Muscle of back (tissue), 11 donors: ENCODE data around the gene KRTAP4-3. TPM values are rescaled to one million over a fixed set of nuclear protein-coding genes. Genes with fewer than 3 reads are reported as not detected.
"Not testable (repeated sequence)": the region's sequence is repeated elsewhere in the genome, so short reads cannot be mapped to it uniquely, and the experiment has no call there.

Experiments used
- DNase-seq, 3 donors: peaks; one replicate each; pipeline versions ENCODE4 v3.0.0 to v3.0.0-alpha.2; 2013
- polyA plus RNA-seq, 10 donors: library from polyadenylated mRNA; unstranded; fragments of 120-200 nt; gene quantifications; one replicate each; pipeline ENCODE4 v1.2.1, GENCODE V29; 2013; ENCODE audit not compliant: insufficient read length in 10 of 10

Gene KRTAP4-3
- polyA plus RNA-seq, 10 donors = not detected

GRCh38 chr17:41119696-41120690 is 48.0 kb downstream of the KRTAP4-3 start:
- not testable (repeated sequence) for DNase-seq

DNA sequence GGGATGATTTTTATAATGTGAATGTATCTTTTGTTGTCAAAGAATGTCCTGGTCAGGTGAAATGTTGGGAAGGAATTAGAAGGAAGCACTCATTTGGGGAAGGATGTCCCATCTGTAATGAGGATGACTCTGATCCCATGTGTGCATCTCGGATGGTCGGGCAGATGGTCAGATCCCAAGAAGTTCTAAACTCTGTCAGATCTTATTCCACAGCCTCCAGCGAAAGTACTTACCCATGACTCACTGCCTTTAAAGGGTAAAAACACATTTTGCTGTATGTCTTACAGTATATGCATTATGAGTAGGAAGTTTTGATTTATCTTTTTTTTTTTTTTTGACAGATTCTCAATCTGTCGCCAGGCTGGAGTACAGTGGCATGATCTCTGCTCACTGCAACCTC is 49.3 kb downstream of the KRTAP4-3 start:
- DNase-seq = no peak

DNA sequence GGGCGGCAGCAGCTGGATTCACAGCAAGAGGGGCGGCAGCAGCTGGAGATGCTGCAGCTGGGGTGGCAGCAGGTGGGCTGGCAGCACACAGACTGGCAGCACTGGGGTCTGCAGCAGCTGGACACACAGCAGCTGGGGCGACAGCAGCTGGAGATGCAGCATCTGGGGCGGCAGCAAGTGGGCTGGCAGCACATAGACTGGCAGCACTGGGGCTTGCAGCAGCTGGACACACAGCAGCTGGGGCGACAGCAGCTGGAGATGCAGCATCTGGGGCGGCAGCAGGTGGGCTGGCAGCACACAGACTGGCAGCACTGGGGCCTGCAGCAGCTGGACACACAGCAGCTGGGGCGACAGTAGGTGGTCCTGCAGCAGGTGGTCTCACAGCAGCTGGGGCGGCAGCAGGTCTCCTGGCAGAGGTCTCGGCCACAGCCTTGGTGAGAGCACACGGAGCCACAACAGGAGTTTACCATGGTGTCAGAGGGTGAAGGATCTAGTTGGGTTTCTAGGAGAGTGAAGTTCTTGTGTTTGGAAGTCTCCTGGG is 50.1 kb downstream of the KRTAP4-3 start, which contains the start of gene KRTAP4-11:
KRTAP4-11 (minus strand) TSS at position 528 of the 541 bp plus-strand sequence; CDS start at position 470, 58 bp downstream.
- not testable (repeated sequence) for DNase-seq

Other genes with a start within 250 kb of the KRTAP4-3 start
- gene KRT23, start 230.6 kb downstream of the KRTAP4-3 start, polyA plus RNA-seq = 1 to 10 TPM in 2 of 10 donors, under 1 TPM in 5, not detected in 3; 0.16 to 2.7 (median 0.22) TPM
- 1 to 10 TPM; 2.9 to 9.6 (median 5.2) TPM for gene KRT39, start 201.3 kb downstream of the KRTAP4-3 start, polyA plus RNA-seq
- 10 to 100 TPM in 6 of 10 donors, 1 to 10 TPM in 4; 3.5 to 18.2 (median 10.4) TPM for gene KRT40, start 183.9 kb downstream of the KRTAP4-3 start, polyA plus RNA-seq
- not detected for gene KRTAP3-3, start 174.1 kb downstream of the KRTAP4-3 start, polyA plus RNA-seq
- under 1 TPM in 9 of 10 donors, not detected in 1; 0.29 to 0.91 (median 0.58) TPM for gene KRTAP3-2, start 168.3 kb downstream of the KRTAP4-3 start, polyA plus RNA-seq
- gene KRTAP3-1, start 159.1 kb downstream of the KRTAP4-3 start, polyA plus RNA-seq = not detected
- gene KRTAP1-5, start 141.0 kb downstream of the KRTAP4-3 start, polyA plus RNA-seq = not detected
- gene KRTAP1-4, start 138.0 kb downstream of the KRTAP4-3 start, polyA plus RNA-seq = not detected
- under 1 TPM in 1 of 10 donors, not detected in 9; 0.25 TPM for gene KRTAP1-3, start 133.3 kb downstream of the KRTAP4-3 start, polyA plus RNA-seq
- not detected for gene KRTAP1-1, start 126.8 kb downstream of the KRTAP4-3 start, polyA plus RNA-seq
- not detected for gene KRTAP2-1, start 120.9 kb downstream of the KRTAP4-3 start, polyA plus RNA-seq
- not detected for gene KRTAP2-2, start 113.0 kb downstream of the KRTAP4-3 start, polyA plus RNA-seq
- not detected for gene KRTAP2-3, start 108.1 kb downstream of the KRTAP4-3 start, polyA plus RNA-seq
- not detected for gene KRTAP2-4, start 102.3 kb downstream of the KRTAP4-3 start, polyA plus RNA-seq
- gene KRTAP4-7, start 84.1 kb downstream of the KRTAP4-3 start, polyA plus RNA-seq = not detected
- gene KRTAP4-8, start 70.1 kb downstream of the KRTAP4-3 start, polyA plus RNA-seq = not detected
- not detected for gene KRTAP4-16, start 66.0 kb downstream of the KRTAP4-3 start, polyA plus RNA-seq
- gene KRTAP4-9, start 62.8 kb downstream of the KRTAP4-3 start, polyA plus RNA-seq = not detected
- gene KRTAP4-11, start 49.8 kb downstream of the KRTAP4-3 start, polyA plus RNA-seq = not detected
- not detected for gene KRTAP4-12, start 44.0 kb downstream of the KRTAP4-3 start, polyA plus RNA-seq
- not detected for gene KRTAP4-6, start 27.7 kb downstream of the KRTAP4-3 start, polyA plus RNA-seq
- gene KRTAP4-5, start 18.4 kb downstream of the KRTAP4-3 start, polyA plus RNA-seq = not detected
- gene KRTAP4-4, start 7.5 kb downstream of the KRTAP4-3 start, polyA plus RNA-seq = not detected
- not detected for gene KRTAP4-2, start 10.0 kb upstream of the KRTAP4-3 start, polyA plus RNA-seq
- gene KRTAP4-1, start 16.7 kb upstream of the KRTAP4-3 start, polyA plus RNA-seq = not detected
- gene KRTAP9-1, start 21.7 kb upstream of the KRTAP4-3 start, polyA plus RNA-seq = not detected
- gene KRTAP9-2, start 58.4 kb upstream of the KRTAP4-3 start, polyA plus RNA-seq = not detected
- not detected for gene KRTAP9-3, start 64.2 kb upstream of the KRTAP4-3 start, polyA plus RNA-seq
- not detected for gene KRTAP9-8, start 69.8 kb upstream of the KRTAP4-3 start, polyA plus RNA-seq
- gene KRTAP9-4, start 81.5 kb upstream of the KRTAP4-3 start, polyA plus RNA-seq = not detected
- gene KRTAP9-9, start 87.2 kb upstream of the KRTAP4-3 start, polyA plus RNA-seq = not detected
- gene KRTAP9-6, start 97.2 kb upstream of the KRTAP4-3 start, polyA plus RNA-seq = under 1 TPM in 5 of 10 donors, not detected in 5; 0.15 to 0.30 (median 0.27) TPM
- not detected for gene KRTAP9-7, start 107.5 kb upstream of the KRTAP4-3 start, polyA plus RNA-seq
- gene KRTAP29-1, start 134.6 kb upstream of the KRTAP4-3 start, polyA plus RNA-seq = not detected
- not detected for gene KRTAP16-1, start 141.1 kb upstream of the KRTAP4-3 start, polyA plus RNA-seq
- not detected for gene KRTAP17-1, start 147.5 kb upstream of the KRTAP4-3 start, polyA plus RNA-seq
- not detected for gene KRT33A, start 182.6 kb upstream of the KRTAP4-3 start, polyA plus RNA-seq
- gene KRT33B, start 201.6 kb upstream of the KRTAP4-3 start, polyA plus RNA-seq = under 1 TPM in 6 of 10 donors, not detected in 4; 0.09 to 0.26 (median 0.18) TPM
- gene KRT34, start 214.1 kb upstream of the KRTAP4-3 start, polyA plus RNA-seq = under 1 TPM in 1 of 10 donors, not detected in 9; 0.12 TPM
- 1 to 10 TPM; 3.3 to 6.5 (median 4.7) TPM for gene KRT31, start 229.4 kb upstream of the KRTAP4-3 start, polyA plus RNA-seq